Panc1 (cell line): ENCODE results near the gene OGFOD3.

ENCODE experiments used
- POLR2AphosphoS5 ChIP-seq: IDR thresholded peaks from 2 replicates; pipeline ENCODE4 v1.6.1; 2012; ENCODE audit warnings: mild to moderate bottlenecking, low read depth, low read length, moderate library complexity
- SIN3A ChIP-seq: IDR thresholded peaks from 2 replicates; pipeline ENCODE4 v1.6.1; 2012; ENCODE audit warnings: low read depth, mild to moderate bottlenecking, low read length, moderate library complexity, borderline replicate concordance; ENCODE audit not compliant: insufficient read depth
- TF ChIP-seq, protein P1 (sequence below): fragments of 450-650 bp; IDR thresholded peaks from 2 replicates; pipeline ENCODE4 v1.5.1; 2017; ENCODE audit warnings: mild to moderate bottlenecking

DNA sequence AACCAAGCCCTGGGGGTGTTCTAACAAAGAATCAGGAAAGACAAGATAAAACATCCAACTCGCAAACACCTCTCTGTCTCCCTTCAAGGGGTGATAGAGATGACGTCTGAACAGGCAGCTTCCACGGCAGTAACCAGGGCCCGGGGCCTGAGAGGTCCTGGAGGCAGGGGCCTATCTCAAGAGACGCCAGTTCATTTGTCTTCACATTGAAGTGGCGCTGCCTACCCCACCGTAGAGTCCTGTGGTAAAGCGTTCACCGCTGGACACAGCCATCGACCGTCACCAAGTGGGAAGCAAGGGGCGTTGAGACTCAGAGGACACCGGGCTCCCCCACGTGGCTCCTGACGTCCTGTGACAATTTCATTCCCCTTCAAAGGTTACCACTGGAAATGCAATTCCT, 25.4 kb downstream of the OGFOD3 start:
- TF ChIP-seq, protein P1, sequence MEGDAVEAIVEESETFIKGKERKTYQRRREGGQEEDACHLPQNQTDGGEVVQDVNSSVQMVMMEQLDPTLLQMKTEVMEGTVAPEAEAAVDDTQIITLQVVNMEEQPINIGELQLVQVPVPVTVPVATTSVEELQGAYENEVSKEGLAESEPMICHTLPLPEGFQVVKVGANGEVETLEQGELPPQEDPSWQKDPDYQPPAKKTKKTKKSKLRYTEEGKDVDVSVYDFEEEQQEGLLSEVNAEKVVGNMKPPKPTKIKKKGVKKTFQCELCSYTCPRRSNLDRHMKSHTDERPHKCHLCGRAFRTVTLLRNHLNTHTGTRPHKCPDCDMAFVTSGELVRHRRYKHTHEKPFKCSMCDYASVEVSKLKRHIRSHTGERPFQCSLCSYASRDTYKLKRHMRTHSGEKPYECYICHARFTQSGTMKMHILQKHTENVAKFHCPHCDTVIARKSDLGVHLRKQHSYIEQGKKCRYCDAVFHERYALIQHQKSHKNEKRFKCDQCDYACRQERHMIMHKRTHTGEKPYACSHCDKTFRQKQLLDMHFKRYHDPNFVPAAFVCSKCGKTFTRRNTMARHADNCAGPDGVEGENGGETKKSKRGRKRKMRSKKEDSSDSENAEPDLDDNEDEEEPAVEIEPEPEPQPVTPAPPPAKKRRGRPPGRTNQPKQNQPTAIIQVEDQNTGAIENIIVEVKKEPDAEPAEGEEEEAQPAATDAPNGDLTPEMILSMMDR: no peak
- TF ChIP-seq POLR2AphosphoS5 (no peak), SIN3A (no peak)
